H9 (cell line): Measurements from ENCODE around the gene ANKS1B. TPM values are rescaled to one million over a fixed set of nuclear protein-coding genes. Genes with fewer than 3 reads are reported as not detected.

ENCODE experiments used
- DNase-seq: peaks from one replicate; pipeline ENCODE4 v3.0.0-alpha.2; 2017
- H2AFZ ChIP-seq: one replicate; pipeline ENCODE4 v1.6.1; 2013; ENCODE audit warnings: mild to moderate bottlenecking, low read length, control low read depth, moderate library complexity
- H2AK5ac ChIP-seq: 2 replicates; pipeline ENCODE4 v1.6.1; 2013; ENCODE audit warnings: low read length, control low read depth, mixed read lengths; ENCODE audit not compliant: insufficient read length
- H2BK120ac ChIP-seq: one replicate; pipeline ENCODE4 v1.6.1; 2013; ENCODE audit warnings: low read depth, mild to moderate bottlenecking, low read length, control low read depth, inconsistent platforms; ENCODE audit not compliant: poor library complexity, severe bottlenecking
- H2BK12ac ChIP-seq: 2 replicates; pipeline ENCODE4 v1.6.1; 2013; ENCODE audit warnings: low read length, control low read depth, mixed read lengths, low read depth; ENCODE audit not compliant: insufficient read length
- H2BK15ac ChIP-seq: 2 replicates; pipeline ENCODE4 v1.6.1; 2013; ENCODE audit warnings: low read depth, low read length, control low read depth
- H2BK20ac ChIP-seq: one replicate; pipeline ENCODE4 v1.6.1; 2013; ENCODE audit warnings: low read depth, mild to moderate bottlenecking, low read length, control low read depth, inconsistent platforms; ENCODE audit not compliant: poor library complexity, severe bottlenecking
- H2BK5ac ChIP-seq: 2 replicates; pipeline ENCODE4 v1.6.1; 2013; ENCODE audit warnings: low read length, control low read depth, mixed read lengths; ENCODE audit not compliant: insufficient read length
- H3K14ac ChIP-seq: 2 replicates; pipeline ENCODE4 v1.6.1; 2013; ENCODE audit warnings: low read length, control low read depth; ENCODE audit not compliant: insufficient read depth
- H3K18ac ChIP-seq: 2 replicates; pipeline ENCODE4 v1.6.1; 2013; ENCODE audit warnings: low read depth, mild to moderate bottlenecking, mixed read lengths, low read length, control low read depth; ENCODE audit not compliant: insufficient read length
- H3K23ac ChIP-seq: 2 replicates; pipeline ENCODE4 v1.6.1; 2013; ENCODE audit warnings: low read length, control low read depth, mixed read lengths, low read depth; ENCODE audit not compliant: insufficient read length
- H3K23me2 ChIP-seq: 2 replicates; pipeline ENCODE4 v1.6.1; 2013; ENCODE audit warnings: low read depth, mild to moderate bottlenecking, mixed read lengths, low read length, control low read depth; ENCODE audit not compliant: insufficient read length, poor library complexity, severe bottlenecking
- H3K27ac ChIP-seq: 2 replicates; pipeline ENCODE4 v1.5.1; 2013; ENCODE audit warnings: low read length, control low read depth, mixed read lengths, low read depth; ENCODE audit not compliant: insufficient read length
- H3K27me3 ChIP-seq: 2 replicates; pipeline ENCODE4 v1.6.1; 2013; ENCODE audit warnings: low read length, control low read depth, inconsistent platforms; ENCODE audit not compliant: insufficient read depth
- H3K4ac ChIP-seq: 2 replicates; pipeline ENCODE4 v1.6.1; 2013; ENCODE audit warnings: low read depth, mild to moderate bottlenecking, control low read depth, inconsistent platforms, low read length, moderate library complexity
- H3K4me1 ChIP-seq: 2 replicates; pipeline ENCODE4 v1.6.1; 2013; ENCODE audit warnings: low read length, control low read depth, inconsistent platforms; ENCODE audit not compliant: insufficient read depth
- H3K4me2 ChIP-seq: 2 replicates; pipeline ENCODE4 v1.6.1; 2013; ENCODE audit warnings: low read length, control low read depth, mixed read lengths; ENCODE audit not compliant: insufficient read length, insufficient read depth
- H3K56ac ChIP-seq: 2 replicates; pipeline ENCODE4 v1.6.1; 2013; ENCODE audit warnings: low read depth, mild to moderate bottlenecking, mixed read lengths, low read length, control low read depth; ENCODE audit not compliant: insufficient read length
- H3K79me1 ChIP-seq: 2 replicates; pipeline ENCODE4 v1.6.1; 2013; ENCODE audit warnings: low read depth, mild to moderate bottlenecking, moderate library complexity, low read length, control low read depth, inconsistent platforms; ENCODE audit not compliant: insufficient read depth, poor library complexity, severe bottlenecking
- H3K79me2 ChIP-seq: 2 replicates; pipeline ENCODE4 v1.6.1; 2013; ENCODE audit warnings: low read length, control low read depth, inconsistent platforms; ENCODE audit not compliant: insufficient read depth
- H3K9ac ChIP-seq: 2 replicates; pipeline ENCODE4 v1.6.1; 2013; ENCODE audit warnings: low read length, control low read depth, mixed read lengths; ENCODE audit not compliant: insufficient read length; ENCODE audit errors: extremely low read depth
- H3K9me3 ChIP-seq: one replicate; pipeline ENCODE4 v1.6.1; 2013; ENCODE audit warnings: low read depth, low read length, inconsistent platforms; ENCODE audit not compliant: control insufficient read depth
- H3T11ph ChIP-seq: one replicate; pipeline ENCODE4 v1.6.1; 2013; ENCODE audit warnings: mild to moderate bottlenecking, low read length, control low read depth, inconsistent platforms
- H4K20me1 ChIP-seq: one replicate; pipeline ENCODE4 v1.6.1; 2013; ENCODE audit not compliant: control insufficient read depth, insufficient read length, insufficient read depth
- H4K5ac ChIP-seq: 2 replicates; pipeline ENCODE4 v1.6.1; 2013; ENCODE audit warnings: low read depth, mild to moderate bottlenecking, mixed read lengths, low read length, control low read depth; ENCODE audit not compliant: insufficient read length
- H4K8ac ChIP-seq: replicated peaks from 2 replicates; pipeline ENCODE4 v1.6.1; 2013; ENCODE audit warnings: low read length, control low read depth, mixed read lengths, low read depth; ENCODE audit not compliant: insufficient read length
- H4K91ac ChIP-seq: 2 replicates; pipeline ENCODE4 v1.6.1; 2013; ENCODE audit warnings: low read depth, mild to moderate bottlenecking, moderate library complexity, mixed read lengths, low read length, control low read depth; ENCODE audit not compliant: insufficient read length
- H3K27ac Mint-ChIP-seq, 3 experiments: 2 replicates in 2 of 3; 3 replicates in 1 of 3; pipeline ENCODE4 v1.8.0; 2020 to 2021; ENCODE audit warnings: mixed read lengths in 3 of 3, mild to moderate bottlenecking in 1 of 3, moderate library complexity in 1 of 3
- H3K27me3 Mint-ChIP-seq: 2 replicates; pipeline ENCODE4 v1.8.0; 2021; ENCODE audit warnings: low read depth, mild to moderate bottlenecking, moderate library complexity, mixed read lengths
- H3K36me3 Mint-ChIP-seq, 3 experiments: 2 replicates in 2 of 3; 3 replicates in 1 of 3; pipeline ENCODE4 v1.8.0; 2020 to 2021; ENCODE audit warnings: low read depth in 3 of 3, mixed read lengths in 3 of 3; ENCODE audit not compliant: insufficient read depth in 1 of 3
- H3K4me1 Mint-ChIP-seq, 2 experiments: 2 replicates each; pipeline ENCODE4 v1.8.0; 2020; ENCODE audit warnings: mixed read lengths in 2 of 2
- H3K4me3 Mint-ChIP-seq, 2 experiments: 2 replicates in 1 of 2; 3 replicates in 1 of 2; pipeline ENCODE4 v1.8.0; 2020 to 2021; ENCODE audit warnings: mild to moderate bottlenecking in 2 of 2, mixed read lengths in 2 of 2, moderate library complexity in 1 of 2
- H3K9me3 Mint-ChIP-seq, 2 experiments: 2 replicates in 1 of 2; 3 replicates in 1 of 2; pipeline ENCODE4 v1.8.0; 2020; ENCODE audit warnings: mild to moderate bottlenecking in 2 of 2, mixed read lengths in 2 of 2, moderate library complexity in 1 of 2
- CTCF ChIP-seq: fragments of 200-600 bp; sonication (generic); conservative IDR thresholded peaks from 3 replicates; pipeline ENCODE4 v1.8.0; 2021; ENCODE audit warnings: antibody characterized with exemption, mild to moderate bottlenecking
- WGBS: extraction: QIAGEN DNeasy Blood & Tissue Kit; methylation state at CpG from one replicate; pipeline ENCODE4 v1.1.7; 2013; ENCODE audit warnings: missing lambda C conversion rate, low lambda C conversion rate, mixed read lengths; ENCODE audit not compliant: insufficient read length; ENCODE audit errors: extremely low coverage; 5-methylcytosine and 5-hydroxymethylcytosine counted together
- total RNA-seq: library from RNA; stranded (reverse); gene quantifications from 2 replicates; pipeline ENCODE4 v1.2.1, GENCODE V29; 2021

Gene ANKS1B
- total RNA-seq, 1 experiment from 2014 or later = 4.1 TPM

- Mint-ChIP-seq H3K9me3 (no peaks in the 10 kb centered on the region), H3K4me1 (no peaks in the 10 kb centered on the region), H3K27ac (no peak overlapping the region; a peak in 1 of 7 replicates), H3K4me3 (no peak overlapping the region), H3K27me3 (no peaks in the 10 kb centered on the region), H3K36me3 (no peaks in the 10 kb centered on the region)
- H3K14ac ChIP-seq = no peak overlapping the region
- no peak overlapping the region for H2BK20ac ChIP-seq
- H3K27me3 ChIP-seq = no peaks in the 10 kb centered on the region
- H3K23me2 ChIP-seq = no peaks in the 10 kb centered on the region
- H3K9ac ChIP-seq = no peak overlapping the region
- no peak overlapping the region for H2BK120ac ChIP-seq
- no peak overlapping the region for H4K8ac ChIP-seq
- no peak overlapping the region for H2BK12ac ChIP-seq
- no peak overlapping the region for H3K4me2 ChIP-seq
- no peak overlapping the region for H3T11ph ChIP-seq
- H3K23ac ChIP-seq = no peak overlapping the region
- no peak for TF ChIP-seq CTCF
- DNase-seq = no peak
- no peak overlapping the region for H3K56ac ChIP-seq
- no peak overlapping the region for H2AK5ac ChIP-seq
- H3K4ac ChIP-seq = no peak overlapping the region
- H3K79me1 ChIP-seq = no peaks in the 10 kb centered on the region
- H2BK5ac ChIP-seq = no peak overlapping the region
- no peaks in the 10 kb centered on the region; the same call in 1 of the 2 replicates for H3K4me1 ChIP-seq
- H2AFZ ChIP-seq = no peak overlapping the region
- no peaks in the 10 kb centered on the region for H3K79me2 ChIP-seq
- H4K20me1 ChIP-seq = no peaks in the 10 kb centered on the region
- H2BK15ac ChIP-seq = no peak overlapping the region
- H4K91ac ChIP-seq = no peak overlapping the region
- H3K9me3 ChIP-seq = no peaks in the 10 kb centered on the region
- no CpG with 5 or more reads among the region's 1 CpG for WGBS
- no peak overlapping the region for H3K18ac ChIP-seq
- H4K5ac ChIP-seq = no peak overlapping the region
- no peak overlapping the region for H3K27ac ChIP-seq
Measured at GRCh38 chr12:99704036-99704435, 280.7 kb downstream of the ANKS1B start.
